Measurements from ENCODE around the gene DNAJC22. TPM values are rescaled to one million over a fixed set of nuclear protein-coding genes. Genes with fewer than 3 reads are reported as not detected.
"Not testable (repeated sequence)": the region's sequence is repeated elsewhere in the genome, so short reads cannot be mapped to it uniquely, and the experiment has no call there.

Gene DNAJC22
- total and polyA plus RNA-seq, 7 donors: 0.03 to 0.08 TPM; not detected in 5

GRCh38 chr12:49330631-49331379, 15.9 kb upstream of the DNAJC22 start:
- peaks cover 0 to 27% (median 6%) of the 10 kb centered on the region in 3 donors for H3K27me3 ChIP-seq (ENCODE audit: insufficient read depth in 3 of 3, low read length in 2 of 3)

GRCh38 chr12:49331380-49332222, 15.1 kb upstream of the DNAJC22 start:
- Histone ChIP-seq H3K27me3 (ENCODE audit: insufficient read depth in 3 of 3, low read length in 2 of 3) (peaks cover 0 to 35% (median 14%) of the 10 kb centered on the region in 3 donors), H3K4me3 (no peak overlapping the region), H3K27ac (no peak overlapping the region), H3K4me1 (no peaks in the 10 kb centered on the region), H3K9me3 (no peaks in the 10 kb centered on the region), H3K36me3 (ENCODE audit: insufficient read depth in 1 of 2, low read depth in 1 of 2) (no peaks in the 10 kb centered on the region)
- DNase-seq (peak; percentile 70 to 82), ATAC-seq (peak; percentile 89 to 96 (median 92))
- TF ChIP-seq CTCF (IDR thresholded peaks at IDR 0.05): peak; percentile 78
- 40 to 44% (median 42%) methylated on average over 11 of the region's 11 CpGs for WGBS, 3 donors
- intact Hi-C loops (cut with DNase I): no loop called here

More at GRCh38 chr12:49330631-49331379, 15.9 kb upstream of the DNAJC22 start:
- Histone ChIP-seq H3K36me3 (ENCODE audit: insufficient read depth in 1 of 2, low read depth in 1 of 2) (no peaks in the 10 kb centered on the region), H3K9me3 (no peaks in the 10 kb centered on the region), H3K27ac (no peak overlapping the region), H3K4me1 (no peaks in the 10 kb centered on the region), H3K4me3 (no peak overlapping the region)
- WGBS, 3 donors: 72% methylated on average over 13 to 14 of the region's 14 CpGs
- TF ChIP-seq CTCF (IDR thresholded peaks at IDR 0.05): no peak
- DNase-seq (no peak), ATAC-seq (no peak)
- intact Hi-C loops (cut with DNase I): no loop called here

GRCh38 chr12:49332441-49332861, 14.2 kb upstream of the DNAJC22 start:
- intact Hi-C loops (cut with DNase I): no loop called here
- H3K4me3 ChIP-seq: peak overlapping the region; percentile 22

DNA sequence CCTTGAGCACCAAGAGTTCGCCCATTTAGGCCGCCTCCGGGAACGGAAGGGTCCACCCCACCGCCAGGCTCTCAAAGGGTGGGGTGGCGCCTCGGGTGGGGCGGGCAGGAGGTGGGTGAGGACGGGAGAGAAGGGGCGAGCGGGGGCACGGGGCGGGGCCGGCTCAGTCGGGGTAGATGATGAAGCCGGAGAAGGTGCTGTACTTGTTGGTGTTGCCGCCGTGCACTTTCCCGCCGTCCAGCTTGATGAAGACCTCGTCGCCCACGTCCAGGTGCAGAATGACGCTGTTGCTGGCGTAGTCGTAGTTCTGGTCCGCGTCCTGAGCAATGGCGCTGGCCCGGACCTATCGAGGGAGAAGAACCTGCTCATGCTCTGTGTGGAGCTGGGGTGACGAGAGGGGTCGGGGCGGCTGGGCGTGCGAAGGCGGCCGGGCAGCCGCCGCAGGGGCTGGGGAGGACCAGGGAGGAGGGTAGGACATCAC, 13.8 kb upstream of the DNAJC22 start:
- TF ChIP-seq CTCF (IDR thresholded peaks at IDR 0.05): no peak
- intact Hi-C loops (cut with DNase I): no loop called here
- Histone ChIP-seq H3K4me3 (peak overlapping the region; percentile 22), H3K27me3 (ENCODE audit: insufficient read depth in 3 of 3, low read length in 2 of 3) (peaks cover 0 to 43% (median 18%) of the 10 kb centered on the region in 3 donors), H3K9me3 (no peaks in the 10 kb centered on the region), H3K4me1 (no peaks in the 10 kb centered on the region), H3K36me3 (ENCODE audit: insufficient read depth in 1 of 2, low read depth in 1 of 2) (no peaks in the 10 kb centered on the region), H3K27ac (no peak overlapping the region)
- 20 to 30% (median 30%) methylated on average over 36 to 40 of the region's 40 CpGs for WGBS, 3 donors
- DNase-seq: no peak
- ATAC-seq: no peak

More at GRCh38 chr12:49332441-49332861, 14.2 kb upstream of the DNAJC22 start:
- Histone ChIP-seq H3K27me3 (ENCODE audit: insufficient read depth in 3 of 3, low read length in 2 of 3) (peaks cover 0 to 40% (median 16%) of the 10 kb centered on the region in 3 donors), H3K27ac (no peak overlapping the region), H3K9me3 (no peaks in the 10 kb centered on the region), H3K4me1 (no peaks in the 10 kb centered on the region), H3K36me3 (ENCODE audit: insufficient read depth in 1 of 2, low read depth in 1 of 2) (no peaks in the 10 kb centered on the region)
- no peak for TF ChIP-seq CTCF (IDR thresholded peaks at IDR 0.05)
- DNase-seq (no peak), ATAC-seq (no peak)
- WGBS, 3 donors: 58 to 65% (median 58%) methylated on average over 17 of the region's 17 CpGs

DNA sequence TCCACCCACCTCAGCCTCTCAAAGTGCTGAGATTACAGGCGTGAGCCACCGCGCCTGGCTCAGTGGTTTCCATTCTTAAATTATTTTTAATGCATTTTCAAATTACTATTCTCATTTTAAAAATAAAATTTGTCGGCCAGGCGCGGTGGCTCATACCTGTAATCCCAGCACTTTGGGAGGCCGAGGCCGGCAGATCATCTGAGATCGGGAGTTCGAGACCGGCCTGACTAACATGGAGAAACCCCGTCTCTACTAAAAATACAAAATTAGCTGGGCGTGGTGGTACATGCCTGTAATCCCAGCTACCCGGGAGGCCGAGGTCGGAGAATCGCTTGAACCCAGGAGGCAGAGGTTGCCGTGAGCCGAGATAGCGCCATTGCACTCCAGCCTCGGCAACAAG, 12.9 kb upstream of the DNAJC22 start:
- ATAC-seq; DNase-seq; H3K9me3 ChIP-seq; H3K36me3 ChIP-seq (ENCODE audit: insufficient read depth in 1 of 2, low read depth in 1 of 2); H3K4me3 ChIP-seq; H3K4me1 ChIP-seq; intact Hi-C loops (cut with DNase I); H3K27ac ChIP-seq: not testable (repeated sequence)
- WGBS, 3 donors: 54 to 70% (median 59%) methylated on average over 21 of the region's 21 CpGs
- peaks cover 0 to 51% (median 18%) of the 10 kb centered on the region in 3 donors for H3K27me3 ChIP-seq (ENCODE audit: insufficient read depth in 3 of 3, low read length in 2 of 3)

All from psoas muscle (tissue), 8 donors.